Measurements from ENCODE around the gene PHPT1. TPM values are rescaled to one million over a fixed set of nuclear protein-coding genes. Genes with fewer than 3 reads are reported as not detected.
A peak's percentile ranks its signal among the peaks of the same experiment; 100 is the strongest.

PHPT1 gene
- total RNA-seq, 6 experiments from 2014 or later = 30.5 to 66.6 (median 49.3) TPM

- DNase-seq = peak in 2 of 3 donors; percentile 21 to 47
- no peak overlapping the region for H3K4me3 ChIP-seq
- intact Hi-C loops (cut with DNase I) = no loop called here
Observed at GRCh38 chr9:136855461-136856078, 6.4 kb downstream of the PHPT1 start.

GRCh38 chr9:136856079-136856476 lies 6.9 kb downstream of the PHPT1 start:
- Histone ChIP-seq H3K27me3 (no peaks in the 10 kb centered on the region), H3K27ac (no peak overlapping the region), H3K4me3 (no peak overlapping the region), H3K4me1 (peaks cover 0 to 38% (median 17%) of the 10 kb centered on the region in 4 donors), H3K36me3 (peaks cover 0 to 2% (median under 1%) of the 10 kb centered on the region in 4 donors), H3K9me3 (no peaks in the 10 kb centered on the region)
- intact Hi-C loops (cut with DNase I) = no loop called here
- DNase-seq (peak in 2 of 3 donors; percentile 28 to 48), ATAC-seq (no peak)
- TF ChIP-seq POLR2A (IDR thresholded peaks at IDR 0.05) (no peak), CTCF (IDR thresholded peaks at IDR 0.05) (no peak)
- WGBS (ENCODE audit: insufficient coverage, low coverage, low lambda C conversion rate, missing lambda C conversion rate) = no CpG with 5 or more reads among the region's 15 CpGs

More at GRCh38 chr9:136855461-136856078, 6.4 kb downstream of the PHPT1 start:
- Histone ChIP-seq H3K9me3 (no peaks in the 10 kb centered on the region), H3K27ac (no peak overlapping the region), H3K36me3 (peaks cover 0 to 4% (median 0%) of the 10 kb centered on the region in 4 donors), H3K27me3 (no peaks in the 10 kb centered on the region), H3K4me1 (peaks cover 0 to 42% (median 20%) of the 10 kb centered on the region in 4 donors)
- TF ChIP-seq CTCF (IDR thresholded peaks at IDR 0.05) (no peak), POLR2A (IDR thresholded peaks at IDR 0.05) (no peak)
- no peak for ATAC-seq
- no CpG with 5 or more reads among the region's 26 CpGs for WGBS (ENCODE audit: insufficient coverage, low coverage, low lambda C conversion rate, missing lambda C conversion rate)

- intact Hi-C loops (cut with DNase I) = no loop called here
- no peaks in the 10 kb centered on the region for H3K27me3 ChIP-seq
- H3K4me3 ChIP-seq = no peak overlapping the region
- DNase-seq = peak in 1 of 3 donors; percentile 53
- H3K4me1 ChIP-seq = peaks cover 0 to 32% (median 14%) of the 10 kb centered on the region in 4 donors
- H3K27ac ChIP-seq = no peak overlapping the region
- WGBS (ENCODE audit: insufficient coverage, low coverage, low lambda C conversion rate, missing lambda C conversion rate) = no CpG with 5 or more reads among the region's 14 CpGs
- no peaks in the 10 kb centered on the region for H3K9me3 ChIP-seq
- ATAC-seq = no peak
- no peak for TF ChIP-seq POLR2A (IDR thresholded peaks at IDR 0.05)
- TF ChIP-seq CTCF (IDR thresholded peaks at IDR 0.05) = peak in 1 of 4 donors; percentile 2
- peaks cover 0 to 6% (median 4%) of the 10 kb centered on the region in 4 donors for H3K36me3 ChIP-seq
Observed at GRCh38 chr9:136856541-136857141, 7.4 kb downstream of the PHPT1 start.

GRCh38 chr9:136857166-136857565 lies 8.0 kb downstream of the PHPT1 start:
- H3K4me1 ChIP-seq = peaks cover 0 to 28% (median 12%) of the 10 kb centered on the region in 4 donors
- no CpG with 5 or more reads among the region's 19 CpGs for WGBS (ENCODE audit: insufficient coverage, low coverage, low lambda C conversion rate, missing lambda C conversion rate)
- ATAC-seq (no peak), DNase-seq (peak; percentile 35 to 57 (median 53))
- H3K27me3 ChIP-seq = no peaks in the 10 kb centered on the region
- TF ChIP-seq POLR2A (IDR thresholded peaks at IDR 0.05) (no peak), CTCF (IDR thresholded peaks at IDR 0.05) (no peak)
- intact Hi-C loops (cut with DNase I) = no loop called here
- no peak overlapping the region for H3K4me3 ChIP-seq
- H3K36me3 ChIP-seq = peaks cover 0 to 11% (median 7%) of the 10 kb centered on the region in 4 donors
- H3K27ac ChIP-seq = no peak overlapping the region
- no peaks in the 10 kb centered on the region for H3K9me3 ChIP-seq

All from right lobe of liver (tissue), 6 donors.